Measurements from ENCODE around the gene PSMB7.

The PSMB7 gene

GRCh38 chr9:124335320-124335707 lies 79.9 kb downstream of the PSMB7 start:
- H3K4me3 ChIP-seq (replicated peaks; ENCODE audit: low read depth, low read length) = no peak overlapping the region
- DNase-seq (ENCODE audit: extremely low read depth, low read depth) = no peak
- TF ChIP-seq CTCF (IDR thresholded peaks at IDR 0.05; ENCODE audit: low read depth, low read length, missing control alignments) = no peak

- DNase-seq (ENCODE audit: extremely low read depth, low read depth) = no peak
- H3K4me3 ChIP-seq (replicated peaks; ENCODE audit: low read depth, low read length) = no peak overlapping the region
- no peak for TF ChIP-seq CTCF (IDR thresholded peaks at IDR 0.05; ENCODE audit: low read depth, low read length, missing control alignments)
Observed at GRCh38 chr9:124334568-124335319, 80.5 kb downstream of the PSMB7 start.

- no peak for DNase-seq (ENCODE audit: extremely low read depth, low read depth)
- TF ChIP-seq CTCF (IDR thresholded peaks at IDR 0.05; ENCODE audit: low read depth, low read length, missing control alignments) = no peak
- H3K4me3 ChIP-seq (replicated peaks; ENCODE audit: low read depth, low read length) = no peak overlapping the region
Observed at GRCh38 chr9:124333203-124333579, 82.1 kb downstream of the PSMB7 start.

- no peak for DNase-seq (ENCODE audit: extremely low read depth, low read depth)
- no peak for TF ChIP-seq CTCF (IDR thresholded peaks at IDR 0.05; ENCODE audit: low read depth, low read length, missing control alignments)
- H3K4me3 ChIP-seq (replicated peaks; ENCODE audit: low read depth, low read length) = no peak overlapping the region
Observed at GRCh38 chr9:124332361-124333202, 82.7 kb downstream of the PSMB7 start.

- H3K4me3 ChIP-seq (replicated peaks; ENCODE audit: low read depth, low read length) = no peak overlapping the region
- DNase-seq (ENCODE audit: extremely low read depth, low read depth) = no peak
- no peak for TF ChIP-seq CTCF (IDR thresholded peaks at IDR 0.05; ENCODE audit: low read depth, low read length, missing control alignments)
Observed at GRCh38 chr9:124331580-124331979, 83.7 kb downstream of the PSMB7 start.

- no peak for DNase-seq (ENCODE audit: extremely low read depth, low read depth)
- no peak overlapping the region for H3K4me3 ChIP-seq (replicated peaks; ENCODE audit: low read depth, low read length)
- no peak for TF ChIP-seq CTCF (IDR thresholded peaks at IDR 0.05; ENCODE audit: low read depth, low read length, missing control alignments)
Observed at GRCh38 chr9:124330011-124330697, 85.1 kb downstream of the PSMB7 start.
